DMS153 treated with DMSO at 0.1 percent for 48 hours (cell line): Measurements from ENCODE around the gene GPR141.

Source experiments
- DNase-seq: peaks from one replicate; lab custom pipeline; 2025; ENCODE audit not compliant: unreplicated experiment; lab: John Stamatoyannopoulos, UW

The GPR141 gene

GRCh38 chr7:37782166-37782565 is 98.6 kb downstream of the GPR141 start:
- no peak for DNase-seq

- DNase-seq = no peak
These were observed 100.4 kb downstream of the GPR141 start for GRCh38 chr7:37784015-37784414.

- DNase-seq = no peak
These were observed 103.4 kb downstream of the GPR141 start for GRCh38 chr7:37786741-37787569.
